Activated naive CD4-positive, alpha-beta T cell treated with anti-CD3 and anti-CD28 coated beads, Interleukin-2, amount 50 U/mL, for 16 hours (primary cell): ENCODE data around the gene RPS24.
A peak's percentile ranks its signal among the peaks of the same experiment; 100 is the strongest.

ENCODE experiments used
- DNase-seq: peaks from one replicate; pipeline ENCODE4 v3.0.0-alpha.2; 2020

RPS24 gene

GRCh38 chr10:78028438-78029268 lies 5.0 kb upstream of the RPS24 start:
- peak; percentile 27 for DNase-seq

DNA sequence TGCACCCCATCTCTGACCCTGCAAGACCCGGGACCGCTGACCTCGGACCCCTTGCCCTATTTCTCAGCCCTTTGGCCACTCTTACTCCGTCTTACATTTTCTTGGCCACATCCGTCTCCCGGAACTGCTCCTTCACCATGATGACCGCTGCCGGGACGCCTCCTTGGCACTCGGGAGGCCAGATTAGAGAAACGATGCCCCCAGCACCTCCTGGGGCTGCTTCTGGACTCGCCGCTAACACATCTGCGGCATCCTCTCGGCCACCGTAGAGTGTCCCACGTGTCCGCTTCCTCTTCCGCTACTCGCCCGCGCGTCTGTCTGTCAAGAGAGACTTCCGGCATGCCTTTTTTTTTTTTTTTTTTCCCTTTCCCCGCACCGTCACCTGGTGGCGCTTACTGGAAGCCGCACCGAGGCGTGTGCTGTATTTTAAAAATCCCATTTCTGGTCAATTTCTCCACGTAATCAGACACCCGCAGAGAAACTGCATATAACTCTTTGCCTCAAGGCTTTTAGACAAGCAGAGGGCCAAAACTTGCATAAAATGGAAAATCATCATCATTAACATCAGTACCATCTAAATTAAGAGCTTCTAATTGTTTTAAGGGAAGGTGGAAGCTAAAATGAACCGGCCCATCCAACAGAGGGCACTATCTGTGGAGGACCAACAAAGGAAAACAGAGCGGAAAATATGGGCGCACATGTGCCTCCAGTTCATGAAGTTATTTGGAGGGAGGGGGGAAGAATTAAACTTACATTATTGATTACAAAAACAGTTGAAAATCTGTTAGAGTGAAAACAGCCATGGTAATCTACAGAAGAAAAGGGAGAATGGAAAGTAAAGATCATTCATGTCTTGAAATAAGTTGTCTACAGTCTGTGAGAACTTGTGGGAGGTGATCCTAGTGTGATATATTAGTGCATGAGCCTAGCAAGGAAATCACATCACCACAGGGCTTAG lies 4.1 kb upstream of the RPS24 start, which contains the start of gene POLR3A:
TSS of gene POLR3A (minus strand) at position 247 of the 958 bp plus-strand sequence. CDS start at position 139, 108 bp downstream.
- DNase-seq = peak; percentile 91

GRCh38 chr10:78033387-78033636 lies 351 bp upstream of the RPS24 start:
- DNase-seq = no peak

- DNase-seq = no peak
Observed at GRCh38 chr10:78035025-78035424, 1.4 kb downstream of the RPS24 start.

DNA sequence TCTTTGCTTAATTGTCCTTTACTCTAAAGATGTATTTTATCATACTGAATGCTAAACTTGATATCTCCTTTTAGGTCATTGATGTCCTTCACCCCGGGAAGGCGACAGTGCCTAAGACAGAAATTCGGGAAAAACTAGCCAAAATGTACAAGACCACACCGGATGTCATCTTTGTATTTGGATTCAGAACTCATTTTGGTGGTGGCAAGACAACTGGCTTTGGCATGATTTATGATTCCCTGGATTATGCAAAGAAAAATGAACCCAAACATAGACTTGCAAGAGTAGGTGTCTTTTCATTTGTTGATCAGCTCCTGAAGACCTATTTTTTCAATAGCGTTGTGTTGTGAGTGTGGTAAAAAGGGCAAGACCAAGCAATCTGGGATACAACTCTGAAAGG lies 1.8 kb downstream of the RPS24 start:
- no peak for DNase-seq

- DNase-seq = no peak
Observed at GRCh38 chr10:78035933-78036583, 2.4 kb downstream of the RPS24 start.

GRCh38 chr10:78038105-78038504 lies 4.4 kb downstream of the RPS24 start:
- no peak for DNase-seq

- no peak for DNase-seq
Observed at GRCh38 chr10:78038791-78039547, 5.3 kb downstream of the RPS24 start.

DNA sequence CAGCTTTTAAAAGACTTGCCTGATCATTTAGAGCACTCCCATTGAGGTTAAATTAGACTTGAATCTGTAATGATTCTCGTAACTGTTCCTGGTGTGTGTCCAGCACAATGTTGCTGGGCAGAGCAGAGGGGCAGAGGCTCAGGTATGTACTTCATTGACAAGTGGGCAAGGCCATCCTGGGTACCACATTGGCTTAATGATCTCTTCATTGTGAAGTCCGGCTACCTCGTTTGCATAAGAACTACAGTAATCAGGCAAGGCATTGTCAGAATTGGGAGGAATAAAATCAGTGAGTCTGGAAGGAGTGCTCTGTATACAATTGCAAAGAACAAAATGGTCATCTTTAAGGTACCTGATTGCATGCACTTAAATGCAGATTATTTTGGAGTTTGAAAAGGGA lies 6.1 kb downstream of the RPS24 start:
- DNase-seq = no peak

GRCh38 chr10:78041170-78042057 lies 7.8 kb downstream of the RPS24 start:
- DNase-seq = no peak

DNA sequence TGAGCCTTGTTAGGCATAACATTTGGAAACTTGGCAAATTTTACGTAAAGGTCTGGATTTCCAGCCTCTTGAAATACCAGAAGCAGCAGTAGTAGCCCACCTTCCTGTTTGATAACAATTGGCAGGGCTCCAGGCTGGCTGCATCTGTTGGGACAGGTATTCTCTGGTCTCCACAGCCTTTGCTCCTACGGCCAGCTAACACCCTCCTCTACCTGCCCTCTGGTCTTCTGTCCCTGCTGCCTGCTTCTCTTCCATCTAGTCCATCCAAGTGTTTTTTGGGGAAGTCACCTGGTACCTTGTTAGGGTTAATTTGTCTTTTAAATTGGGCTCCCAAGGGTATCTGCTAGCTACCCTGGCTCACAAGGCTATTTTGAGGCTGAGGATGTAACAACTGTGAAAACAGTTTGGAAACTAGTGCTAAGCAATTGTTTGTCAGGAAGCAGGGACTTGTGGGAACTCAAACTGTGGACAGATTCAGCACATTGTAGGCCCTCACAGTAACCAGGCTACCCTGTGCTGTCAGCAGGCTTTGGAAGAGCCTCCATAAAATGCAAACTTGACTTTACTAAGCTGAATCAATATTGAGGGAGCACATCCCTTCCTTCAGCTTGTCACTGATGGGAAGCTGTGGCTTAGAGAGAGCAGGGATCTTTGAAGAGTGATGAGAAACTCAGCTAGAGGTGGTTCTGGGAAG lies 8.5 kb downstream of the RPS24 start:
- DNase-seq = no peak

- DNase-seq = no peak
Observed at GRCh38 chr10:78042752-78043104, 9.1 kb downstream of the RPS24 start.

DNA sequence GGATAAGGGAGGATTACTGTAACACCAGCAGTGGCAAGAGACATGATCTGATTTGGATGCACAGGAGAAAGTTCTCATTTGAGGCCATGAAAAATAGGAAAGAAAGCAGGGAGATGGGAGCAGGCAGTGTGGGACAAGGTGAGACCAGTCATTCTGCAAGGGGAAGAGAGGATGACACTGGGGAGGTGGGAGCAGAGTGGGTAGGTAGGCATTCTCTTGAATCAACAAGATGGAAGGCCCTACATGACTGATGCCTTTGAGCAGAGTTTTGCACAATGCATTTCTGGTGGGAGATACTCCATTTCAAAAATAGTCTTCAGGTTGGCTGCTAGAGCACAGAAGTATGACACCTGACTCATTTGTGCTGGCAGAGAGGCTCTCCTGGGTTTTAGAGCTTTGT lies 10.5 kb downstream of the RPS24 start:
- DNase-seq = no peak

- no peak for DNase-seq
Observed at GRCh38 chr10:78044699-78045098, 11.0 kb downstream of the RPS24 start.

GRCh38 chr10:78045237-78045636 lies 11.6 kb downstream of the RPS24 start:
- DNase-seq = peak; percentile 29

DNA sequence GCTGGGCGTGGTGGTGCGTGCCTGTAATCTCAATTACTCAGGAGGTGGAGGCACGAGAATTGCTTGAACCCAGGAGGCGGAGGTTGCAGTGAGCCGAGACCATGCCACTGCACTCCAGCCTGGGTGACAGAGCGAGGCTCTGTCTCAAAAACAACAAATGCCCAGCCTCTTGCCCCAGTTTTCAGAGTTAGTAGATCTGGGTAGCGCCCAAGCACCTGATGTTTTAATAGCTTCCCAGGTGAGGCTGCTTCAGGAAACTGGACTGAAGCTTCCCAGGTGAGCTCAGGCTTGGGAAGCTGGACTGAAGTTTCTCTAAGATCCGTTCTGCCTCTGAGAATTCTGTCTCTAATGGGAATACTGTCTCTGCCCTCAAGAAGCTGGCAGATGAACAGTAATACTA lies 12.2 kb downstream of the RPS24 start:
- DNase-seq = no peak

- no peak for DNase-seq
Observed at GRCh38 chr10:78046711-78047269, 13.1 kb downstream of the RPS24 start.

- peak; percentile 81 for DNase-seq
Observed at GRCh38 chr10:78047314-78047891, 13.7 kb downstream of the RPS24 start.

DNA sequence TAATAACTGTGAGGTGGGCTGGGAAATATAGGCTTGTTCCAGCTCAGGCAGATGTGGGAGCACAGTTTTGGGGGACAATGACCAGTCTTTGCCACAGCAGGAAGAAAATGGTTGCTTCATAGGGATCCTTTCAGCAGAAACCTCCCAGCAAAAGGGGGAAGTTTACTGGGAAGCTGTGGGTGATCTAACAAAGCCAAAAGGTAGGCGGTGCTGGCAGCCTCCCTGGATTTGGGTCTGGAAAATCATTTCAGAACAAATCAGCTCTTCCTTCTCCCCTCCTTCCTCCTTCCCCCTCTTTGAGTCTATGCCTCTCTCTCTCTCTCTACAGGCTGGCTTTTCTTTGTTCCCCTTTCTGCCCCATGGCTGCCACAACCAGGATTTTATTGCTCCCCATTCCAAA lies 16.2 kb downstream of the RPS24 start:
- DNase-seq = no peak

- DNase-seq = no peak
Observed at GRCh38 chr10:78053211-78053868, 19.7 kb downstream of the RPS24 start.
